H1 (cell line): ENCODE measurements around the gene TMEM116. TPM values are rescaled to one million over a fixed set of nuclear protein-coding genes. Genes with fewer than 3 reads are reported as not detected.

Source experiments
- GTF2F1 ChIP-seq: IDR thresholded peaks from 2 replicates; pipeline ENCODE4 v1.6.1; 2012; ENCODE audit warnings: low read depth, low read length, improper control_type of control experiment, borderline replicate concordance
- KDM1A ChIP-seq: fragments of 200-600, 300-600 bp; sonication (generic); IDR thresholded peaks from 2 replicates; pipeline ENCODE4 v1.7.1; 2016; ENCODE audit warnings: mild to moderate bottlenecking, low read length, borderline replicate concordance
- PHF8 ChIP-seq: fragments of 200-600 bp; sonication (generic); conservative IDR thresholded peaks from 2 replicates; pipeline ENCODE4 v1.7.1; 2012; ENCODE audit warnings: low read depth, mild to moderate bottlenecking, inconsistent platforms, low read length, moderate library complexity
- RNF2 ChIP-seq: fragments of 200-900, 300-1000 bp; sonication (generic); IDR thresholded peaks from 2 replicates; pipeline ENCODE4 v1.7.1; 2016; ENCODE audit warnings: borderline replicate concordance, low read depth, mild to moderate bottlenecking, antibody characterized with exemption, low read length; ENCODE audit not compliant: poor library complexity, severe bottlenecking; ENCODE audit errors: missing control alignments
- TCF12 ChIP-seq: IDR thresholded peaks from 2 replicates; pipeline ENCODE4 v1.6.1; 2011; ENCODE audit warnings: low read depth, mild to moderate bottlenecking, low read length
- polyA plus RNA-seq, 7 experiments: library from polyadenylated mRNA; depleted of rRNA in 3 of 7; stranded (reverse) in 5 of 7; unstranded in 2 of 7; fragments of >200 nt in 5 of 7; fragments of 200-250 nt in 2 of 7; gene quantifications; 1 replicate in 5 of 7; 2 replicates in 1 of 7; 4 replicates in 1 of 7; pipeline versions ENCODE4 v1.2.1 to v1.2.3, GENCODE V29; 2011 to 2013; ENCODE audit warnings: missing spikeins in 2 of 7, mixed read lengths in 2 of 7
- total RNA-seq: library from RNA; stranded (reverse); fragmentation: NEBNext Ultra II Directional; extraction: Animal tissue kit (Norgen Biotek cat#: 25700); gene quantifications from 2 replicates; pipeline ENCODE4 v1.2.1, GENCODE V29; 2021
- TF ChIP-seq, protein P1 (sequence below): IDR thresholded peaks from 2 replicates; pipeline ENCODE4 v1.6.1; 2012; ENCODE audit warnings: low read length, inconsistent platforms

The TMEM116 gene
- total and polyA plus RNA-seq, 2 of the 8 experiments (the other 6 are each of a cell fraction or from before 2014, with no cell fraction given) = 8.1 to 25.2 TPM

DNA sequence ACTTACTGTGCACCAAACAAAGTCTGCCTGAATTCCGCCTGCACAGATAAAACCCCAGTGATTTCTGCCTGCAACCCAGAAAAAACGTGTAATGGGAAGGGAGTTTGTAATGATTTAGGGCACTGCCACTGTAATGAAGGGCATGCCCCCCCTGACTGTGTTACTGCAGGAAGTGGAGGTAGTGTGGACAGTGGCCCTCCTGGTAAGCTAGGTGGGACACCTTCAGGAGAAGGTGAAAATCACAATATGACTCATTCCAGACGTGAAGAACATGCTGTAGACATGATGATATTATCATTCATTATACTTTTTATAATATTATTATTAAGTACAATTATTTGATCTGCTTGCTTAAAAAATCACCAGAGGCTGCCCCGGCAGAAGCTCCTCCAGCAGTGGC, 111.8 kb downstream of the TMEM116 start (continued):
- TF ChIP-seq, protein P1, sequence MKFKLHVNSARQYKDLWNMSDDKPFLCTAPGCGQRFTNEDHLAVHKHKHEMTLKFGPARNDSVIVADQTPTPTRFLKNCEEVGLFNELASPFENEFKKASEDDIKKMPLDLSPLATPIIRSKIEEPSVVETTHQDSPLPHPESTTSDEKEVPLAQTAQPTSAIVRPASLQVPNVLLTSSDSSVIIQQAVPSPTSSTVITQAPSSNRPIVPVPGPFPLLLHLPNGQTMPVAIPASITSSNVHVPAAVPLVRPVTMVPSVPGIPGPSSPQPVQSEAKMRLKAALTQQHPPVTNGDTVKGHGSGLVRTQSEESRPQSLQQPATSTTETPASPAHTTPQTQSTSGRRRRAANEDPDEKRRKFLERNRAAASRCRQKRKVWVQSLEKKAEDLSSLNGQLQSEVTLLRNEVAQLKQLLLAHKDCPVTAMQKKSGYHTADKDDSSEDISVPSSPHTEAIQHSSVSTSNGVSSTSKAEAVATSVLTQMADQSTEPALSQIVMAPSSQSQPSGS = no peak
- TF ChIP-seq TCF12 (no peak), KDM1A (no peak), GTF2F1 (no peak), RNF2 (no peak), PHF8 (no peak)
- TF ChIP-seq, all 59 proteins: peak for 0
